Nephron (organoid): ENCODE results near the gene TRIM52.
A peak's percentile ranks its signal among the peaks of the same experiment; 100 is the strongest.

Experiments used
- H3K27ac Mint-ChIP-seq, 3 experiments: 2 replicates each; pipeline ENCODE4 v1.8.0; 2020; ENCODE audit warnings: mixed read lengths in 3 of 3, mild to moderate bottlenecking in 2 of 3, moderate library complexity in 1 of 3
- H3K27me3 Mint-ChIP-seq: 2 replicates; pipeline ENCODE4 v1.8.0; 2021; ENCODE audit warnings: low read depth, mild to moderate bottlenecking, moderate library complexity, mixed read lengths
- H3K36me3 Mint-ChIP-seq: 2 replicates; pipeline ENCODE4 v1.8.0; 2020; ENCODE audit warnings: low read depth, mixed read lengths
- H3K4me1 Mint-ChIP-seq: 2 replicates; pipeline ENCODE4 v1.8.0; 2020; ENCODE audit warnings: mixed read lengths
- H3K4me3 Mint-ChIP-seq, 3 experiments: 2 replicates each; pipeline ENCODE4 v1.8.0; 2020; ENCODE audit warnings: mild to moderate bottlenecking in 3 of 3, mixed read lengths in 3 of 3, moderate library complexity in 2 of 3
- H3K9me3 Mint-ChIP-seq: 2 replicates; pipeline ENCODE4 v1.8.0; 2020; ENCODE audit warnings: mixed read lengths
- TF ChIP-seq, protein P1 (sequence below), 3 experiments: fragments of 200-600 bp; sonication (generic); IDR thresholded peaks; one replicate each; pipeline ENCODE4 v1.5.0; 2021; ENCODE audit warnings: antibody characterized with exemption in 3 of 3; ENCODE audit not compliant: unreplicated experiment in 3 of 3

Gene TRIM52

GRCh38 chr5:181239062-181239663 is 21.8 kb downstream of the TRIM52 start:
- Mint-ChIP-seq H3K4me3 (peak overlapping the region; percentile 56 to 79 (median 67)), H3K9me3 (no peaks in the 10 kb centered on the region), H3K27me3 (no peaks in the 10 kb centered on the region), H3K4me1 (peaks cover 46% of the 10 kb centered on the region), H3K36me3 (peaks cover 75% of the 10 kb centered on the region), H3K27ac (peak overlapping the region; percentile 29 to 72 (median 61))
- TF ChIP-seq, protein P1, sequence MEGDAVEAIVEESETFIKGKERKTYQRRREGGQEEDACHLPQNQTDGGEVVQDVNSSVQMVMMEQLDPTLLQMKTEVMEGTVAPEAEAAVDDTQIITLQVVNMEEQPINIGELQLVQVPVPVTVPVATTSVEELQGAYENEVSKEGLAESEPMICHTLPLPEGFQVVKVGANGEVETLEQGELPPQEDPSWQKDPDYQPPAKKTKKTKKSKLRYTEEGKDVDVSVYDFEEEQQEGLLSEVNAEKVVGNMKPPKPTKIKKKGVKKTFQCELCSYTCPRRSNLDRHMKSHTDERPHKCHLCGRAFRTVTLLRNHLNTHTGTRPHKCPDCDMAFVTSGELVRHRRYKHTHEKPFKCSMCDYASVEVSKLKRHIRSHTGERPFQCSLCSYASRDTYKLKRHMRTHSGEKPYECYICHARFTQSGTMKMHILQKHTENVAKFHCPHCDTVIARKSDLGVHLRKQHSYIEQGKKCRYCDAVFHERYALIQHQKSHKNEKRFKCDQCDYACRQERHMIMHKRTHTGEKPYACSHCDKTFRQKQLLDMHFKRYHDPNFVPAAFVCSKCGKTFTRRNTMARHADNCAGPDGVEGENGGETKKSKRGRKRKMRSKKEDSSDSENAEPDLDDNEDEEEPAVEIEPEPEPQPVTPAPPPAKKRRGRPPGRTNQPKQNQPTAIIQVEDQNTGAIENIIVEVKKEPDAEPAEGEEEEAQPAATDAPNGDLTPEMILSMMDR (IDR thresholded peaks at IDR 0.05; ENCODE audit: unreplicated experiment in 3 of 3), result no peak

DNA sequence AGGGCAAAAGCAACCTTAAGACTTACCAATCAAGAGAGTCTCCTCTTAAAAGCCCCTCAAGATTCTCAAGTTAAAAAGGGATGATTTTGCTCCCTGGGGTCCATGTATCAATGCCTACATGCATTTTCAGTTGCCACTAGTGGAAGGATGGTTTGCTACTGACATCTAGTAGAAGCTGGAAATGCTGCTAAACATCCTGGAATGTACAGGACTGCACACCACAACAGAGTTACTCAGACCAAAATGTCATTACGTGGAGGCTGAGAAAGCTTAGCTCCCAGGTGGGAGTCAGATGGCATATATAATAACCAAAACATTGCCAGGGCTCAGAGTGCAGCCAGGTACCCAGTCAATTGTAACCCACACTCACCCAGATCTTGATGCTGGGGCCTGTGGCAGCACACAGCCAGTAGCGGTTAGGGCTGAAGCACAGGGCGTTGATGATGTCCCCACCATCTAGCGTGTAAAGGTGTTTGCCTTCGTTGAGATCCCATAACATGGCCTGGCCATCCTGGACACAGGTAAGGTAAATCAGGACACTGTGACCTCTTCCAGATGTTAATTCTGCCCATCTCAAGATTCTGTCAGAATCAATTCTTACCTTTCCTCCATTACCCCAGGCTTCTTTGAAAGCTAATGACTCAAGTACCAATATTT is 23.1 kb downstream of the TRIM52 start:
- no peak overlapping the region for H3K4me3 Mint-ChIP-seq
- peak overlapping the region; percentile 8 to 61 (median 33) for H3K27ac Mint-ChIP-seq
- no peaks in the 10 kb centered on the region for H3K9me3 Mint-ChIP-seq
- TF ChIP-seq, protein P1 (IDR thresholded peaks at IDR 0.05; ENCODE audit: unreplicated experiment in 3 of 3), result no peak
- H3K4me1 Mint-ChIP-seq, result peaks cover 44% of the 10 kb centered on the region
- H3K27me3 Mint-ChIP-seq, result no peaks in the 10 kb centered on the region
- peaks cover 80% of the 10 kb centered on the region for H3K36me3 Mint-ChIP-seq

DNA sequence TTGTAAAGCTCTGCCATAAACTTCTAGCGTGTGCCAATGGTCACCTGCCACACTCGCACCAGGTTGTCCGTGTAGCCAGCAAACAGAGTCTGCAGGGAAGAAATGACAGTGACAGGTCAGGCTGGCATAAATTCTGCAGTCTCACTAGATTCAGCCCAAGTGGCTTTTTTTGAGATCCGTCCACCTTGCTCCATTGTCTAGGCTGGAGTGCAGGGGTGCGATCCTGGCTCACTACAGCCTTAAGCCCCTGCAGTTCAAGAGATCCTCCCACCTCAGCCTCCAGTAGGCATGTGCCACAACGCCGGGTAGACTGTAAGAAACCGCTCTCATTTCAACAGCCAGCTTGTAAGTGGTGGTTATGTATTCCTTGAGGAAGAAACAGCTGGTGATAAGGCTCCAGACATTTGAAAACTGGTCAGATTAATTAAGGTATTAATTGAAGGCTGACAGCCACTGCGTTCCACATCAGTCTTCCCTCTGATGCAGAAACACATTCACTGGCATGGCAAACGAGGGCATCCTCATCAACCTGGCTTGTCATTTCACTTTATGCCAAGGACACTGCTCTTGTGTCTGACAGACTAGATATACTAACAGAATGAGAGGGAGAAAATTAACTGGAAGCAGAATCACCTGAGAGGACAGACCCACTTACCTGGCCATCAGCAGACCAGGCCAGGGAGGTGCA is 23.8 kb downstream of the TRIM52 start:
- TF ChIP-seq, protein P1 (IDR thresholded peaks at IDR 0.05; ENCODE audit: unreplicated experiment in 3 of 3), result no peak
- Mint-ChIP-seq H3K4me3 (no peak overlapping the region), H3K9me3 (no peaks in the 10 kb centered on the region), H3K27me3 (no peaks in the 10 kb centered on the region), H3K27ac (peak overlapping the region in 1 of 3 experiments; percentile 65), H3K36me3 (peaks cover 76% of the 10 kb centered on the region), H3K4me1 (peaks cover 37% of the 10 kb centered on the region)

GRCh38 chr5:181236471-181236870 is 24.5 kb downstream of the TRIM52 start:
- TF ChIP-seq, protein P1 (IDR thresholded peaks at IDR 0.05; ENCODE audit: unreplicated experiment in 3 of 3), result no peak
- Mint-ChIP-seq H3K27ac (peak overlapping the region in 1 of 3 experiments; percentile 65), H3K9me3 (no peaks in the 10 kb centered on the region)

GRCh38 chr5:181235689-181236366 is 25.1 kb downstream of the TRIM52 start:
- Mint-ChIP-seq H3K36me3 (peaks cover 74% of the 10 kb centered on the region), H3K9me3 (no peaks in the 10 kb centered on the region)

More at GRCh38 chr5:181236471-181236870, 24.5 kb downstream of the TRIM52 start:
- H3K27me3 Mint-ChIP-seq, result no peaks in the 10 kb centered on the region
- H3K4me3 Mint-ChIP-seq, result no peak overlapping the region
- H3K36me3 Mint-ChIP-seq, result peaks cover 76% of the 10 kb centered on the region
- H3K4me1 Mint-ChIP-seq, result peaks cover 30% of the 10 kb centered on the region

More at GRCh38 chr5:181235689-181236366, 25.1 kb downstream of the TRIM52 start:
- H3K4me1 Mint-ChIP-seq, result peaks cover 27% of the 10 kb centered on the region
- TF ChIP-seq, protein P1 (IDR thresholded peaks at IDR 0.05; ENCODE audit: unreplicated experiment in 3 of 3), result no peak
- no peak overlapping the region for H3K4me3 Mint-ChIP-seq
- H3K27me3 Mint-ChIP-seq, result no peaks in the 10 kb centered on the region
- peak overlapping the region; percentile 53 to 69 (median 65) for H3K27ac Mint-ChIP-seq
